SK-N-SH (cell line): ENCODE data around the gene RABL2A. TPM values are rescaled to one million over a fixed set of nuclear protein-coding genes. Genes with fewer than 3 reads are reported as not detected.

Source experiments
- CTCF ChIA-PET: fragments of 300-600, 350-600 bp; formaldehyde crosslinking; extraction: SDS; loops from one replicate; lab custom pipeline; 2021; lab: Yijun Ruan, JAX
- POLR2A ChIA-PET: fragments of 350-600 bp; sonication (Branson Sonifier 250); formaldehyde crosslinking; extraction: SDS; loops from one replicate; lab custom pipeline; 2020; ENCODE audit warnings: antibody characterized with exemption, inconsistent platforms; lab: Yijun Ruan, JAX
- DNase-seq: peaks from one replicate; pipeline ENCODE4 v3.0.0; 2012
- H2AFZ ChIP-seq: fragments of 200-600 bp; sonication (generic); 2 replicates; pipeline ENCODE4 v1.8.1; 2016; ENCODE audit warnings: antibody characterized with exemption, mild to moderate bottlenecking, low read depth
- H3F3A ChIP-seq: fragments of 200-600 bp; sonication (generic); replicated peaks from 2 replicates; pipeline ENCODE3; 2016; ENCODE audit warnings: antibody characterized with exemption, mild to moderate bottlenecking; ENCODE audit not compliant: insufficient read depth
- H3K27ac ChIP-seq, 2 experiments: fragments of 200-500 bp in 1 of 2; fragments of 200-600 bp in 1 of 2; sonication (Bioruptor generic) in 1 of 2; sonication (generic), shearing (Covaris generic) in 1 of 2; 2 replicates each; pipeline versions ENCODE4 v1.5.1 to v1.6.1; 2014 to 2016; ENCODE audit warnings: low read depth in 2 of 2, inconsistent platforms in 1 of 2, low read length in 1 of 2, mild to moderate bottlenecking in 1 of 2, mixed read lengths in 1 of 2
- H3K27me3 ChIP-seq: fragments of 200-600 bp; sonication (generic), shearing (Covaris generic); 2 replicates; pipeline ENCODE4 v1.6.1; 2016; ENCODE audit warnings: mixed run types; ENCODE audit not compliant: insufficient read depth
- H3K36me3 ChIP-seq, 2 experiments: fragments of 200-500 bp in 1 of 2; fragments of 200-600 bp in 1 of 2; sonication (Bioruptor generic) in 1 of 2; sonication (generic) in 1 of 2; replicated peaks in 1 of 2; 2 replicates each; pipeline versions ENCODE3 to v1.5.1; 2014 to 2016; ENCODE audit warnings: low read length in 1 of 2, mild to moderate bottlenecking in 1 of 2; ENCODE audit not compliant: insufficient read depth in 2 of 2, control insufficient read depth in 1 of 2
- H3K4me1 ChIP-seq, 2 experiments: fragments of 200-500 bp in 1 of 2; fragments of 200-600 bp in 1 of 2; sonication (Bioruptor generic) in 1 of 2; sonication (generic), shearing (Covaris generic) in 1 of 2; 2 replicates each; pipeline versions ENCODE4 v1.5.1 to v1.6.1; 2014 to 2016; ENCODE audit warnings: low read depth in 1 of 2, low read length in 1 of 2, mixed run types in 1 of 2; ENCODE audit not compliant: insufficient read depth in 2 of 2, control insufficient read depth in 1 of 2
- H3K4me2 ChIP-seq: fragments of 200-600 bp; sonication (generic), shearing (Covaris generic); 2 replicates; pipeline ENCODE4 v1.6.1; 2017; ENCODE audit warnings: mixed run types
- H3K4me3 ChIP-seq, 2 experiments: fragments of 200-500 bp in 1 of 2; fragments of 200-600 bp in 1 of 2; sonication (Bioruptor generic) in 1 of 2; sonication (generic), shearing (Covaris generic) in 1 of 2; 2 replicates each; pipeline versions ENCODE4 v1.5.1 to v1.8.1; 2014 to 2016; ENCODE audit warnings: low read depth in 2 of 2, inconsistent platforms in 1 of 2, low read length in 1 of 2, mild to moderate bottlenecking in 1 of 2, mixed read lengths in 1 of 2, moderate library complexity in 1 of 2
- H3K79me2 ChIP-seq: fragments of 200-600 bp; sonication (generic); 2 replicates; pipeline ENCODE4 v1.8.1; 2017; ENCODE audit warnings: mild to moderate bottlenecking; ENCODE audit not compliant: insufficient read depth
- H3K9ac ChIP-seq: fragments of 200-600 bp; sonication (generic); 2 replicates; pipeline ENCODE4 v1.6.1; 2017; ENCODE audit warnings: mixed run types
- H3K9me2 ChIP-seq: fragments of 200-600 bp; sonication (generic); 2 replicates; pipeline ENCODE4 v1.6.1; 2017; ENCODE audit warnings: mixed run types
- H3K9me3 ChIP-seq: fragments of 200-600 bp; sonication (generic); 2 replicates; pipeline ENCODE4 v1.6.1; 2017; ENCODE audit warnings: mixed run types, mild to moderate bottlenecking, moderate library complexity
- H4K20me1 ChIP-seq: fragments of 200-600 bp; sonication (generic); 2 replicates; pipeline ENCODE4 v1.6.1; 2017; ENCODE audit warnings: mild to moderate bottlenecking, mixed run types; ENCODE audit not compliant: insufficient read depth
- ELF1 ChIP-seq: IDR thresholded peaks from 2 replicates; pipeline ENCODE4 v1.4.0; 2012
- FOXM1 ChIP-seq: IDR thresholded peaks from 2 replicates; pipeline ENCODE4 v1.4.0; 2012; ENCODE audit warnings: low read depth, mild to moderate bottlenecking
- GABPA ChIP-seq: IDR thresholded peaks from 2 replicates; pipeline ENCODE4 v1.4.0; 2012; ENCODE audit warnings: low read depth, mild to moderate bottlenecking
- JUND ChIP-seq: IDR thresholded peaks from 2 replicates; pipeline ENCODE4 v1.4.0; 2012
- MXI1 ChIP-seq: IDR thresholded peaks from 2 replicates; pipeline ENCODE4 v1.6.1; 2012; ENCODE audit warnings: mild to moderate bottlenecking, low read depth, low read length, improper control_type of control experiment
- POLR2AphosphoS5 ChIP-seq: IDR thresholded peaks from 2 replicates; pipeline ENCODE4 v1.6.1; 2012; ENCODE audit warnings: low read depth, low read length
- RAD21 ChIP-seq: IDR thresholded peaks from 2 replicates; pipeline ENCODE4 v1.6.1; 2012; ENCODE audit warnings: mild to moderate bottlenecking, low read length
- RCOR1 ChIP-seq: fragments of 150-350 bp; IDR thresholded peaks from 2 replicates; pipeline ENCODE4 v1.6.1; 2017; ENCODE audit warnings: antibody characterized with exemption, low read length
- RXRA ChIP-seq: IDR thresholded peaks from 2 replicates; pipeline ENCODE4 v1.4.0; 2012; ENCODE audit warnings: low read depth, mild to moderate bottlenecking, borderline replicate concordance
- TAF1 ChIP-seq: IDR thresholded peaks from 2 replicates; pipeline ENCODE4 v1.6.1; 2012; ENCODE audit warnings: low read depth, mild to moderate bottlenecking, low read length, moderate library complexity, borderline replicate concordance
- TCF12 ChIP-seq: IDR thresholded peaks from 2 replicates; pipeline ENCODE4 v1.4.0; 2012
- WGBS: methylation state at CpG from one replicate; pipeline ENCODE4 v1.1.6; 2017; ENCODE audit warnings: low lambda C conversion rate; 5-methylcytosine and 5-hydroxymethylcytosine counted together
- polyA plus RNA-seq, 3 experiments: library from polyadenylated mRNA; depleted of rRNA; stranded (reverse); fragments of >200 nt; gene quantifications; 2 replicates each; pipeline ENCODE4 v1.2.3, GENCODE V29; 2012
- TF ChIP-seq, protein P1 (sequence below): fragments of 150-350 bp; IDR thresholded peaks from 2 replicates; pipeline ENCODE4 v1.6.1; 2017; ENCODE audit warnings: antibody characterized with exemption, low read length, low read depth, borderline replicate concordance
- TF ChIP-seq, protein P2 (sequence below): IDR thresholded peaks from 2 replicates; pipeline ENCODE4; 2012
- TF ChIP-seq, protein P3 (sequence below): IDR thresholded peaks from 2 replicates; pipeline ENCODE4 v1.6.1; 2012; ENCODE audit warnings: mild to moderate bottlenecking, low read depth, low read length, moderate library complexity

Gene RABL2A
- polyA plus RNA-seq, 1 of the 3 experiments (the other 2 are of a cell fraction) = 26.4 TPM

DNA sequence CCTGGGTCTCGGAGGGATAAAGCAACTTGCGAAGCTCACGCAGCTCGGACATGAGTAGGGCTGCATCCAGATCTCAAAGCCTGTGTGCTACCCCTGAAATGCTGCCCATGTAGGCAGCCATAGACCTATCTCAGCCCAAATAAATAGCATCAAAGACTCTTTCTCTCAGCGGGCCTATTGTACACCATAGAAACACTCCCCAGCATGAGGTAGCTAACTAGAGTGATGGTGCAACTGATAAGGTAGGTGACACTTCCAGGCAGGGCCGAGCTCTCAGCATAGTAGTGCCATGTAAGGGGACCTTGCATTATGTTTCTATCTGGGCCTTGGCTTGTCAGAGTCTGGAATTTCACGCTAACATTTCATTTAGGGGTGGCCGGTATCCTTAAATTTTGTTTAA is 52.4 kb downstream of the RABL2A start:
- no peak overlapping the region for H3K27ac ChIP-seq
- H4K20me1 ChIP-seq = no peaks in the 10 kb centered on the region
- no peaks in the 10 kb centered on the region for H3K36me3 ChIP-seq
- H3K9ac ChIP-seq = no peak overlapping the region
- CTCF ChIA-PET = interaction anchor here (0.7 to 1.4 kb wide), 2 partner anchors 16 to 21 kb away, joined by 3 read pairs; no protein-coding TSS in a partner anchor
- WGBS = 56% methylated on average over 7 of the region's 8 CpGs
- POLR2A ChIA-PET = no interaction called here
- no peak overlapping the region for H3K4me3 ChIP-seq
- no peak overlapping the region for H3K4me2 ChIP-seq
- H3K9me3 ChIP-seq = no peaks in the 10 kb centered on the region
- TF ChIP-seq TCF12 (no peak), RXRA (no peak), TAF1 (no peak), RAD21 (no peak)
- H3K9me2 ChIP-seq = no peaks in the 10 kb centered on the region
- H3F3A ChIP-seq = no peaks in the 10 kb centered on the region
- H2AFZ ChIP-seq = no peak overlapping the region
- no peak for DNase-seq
- H3K4me1 ChIP-seq = no peaks in the 10 kb centered on the region
- no peaks in the 10 kb centered on the region for H3K79me2 ChIP-seq
- H3K27me3 ChIP-seq = peaks cover 7% of the 10 kb centered on the region; the same call in 1 of the 2 replicates

DNA sequence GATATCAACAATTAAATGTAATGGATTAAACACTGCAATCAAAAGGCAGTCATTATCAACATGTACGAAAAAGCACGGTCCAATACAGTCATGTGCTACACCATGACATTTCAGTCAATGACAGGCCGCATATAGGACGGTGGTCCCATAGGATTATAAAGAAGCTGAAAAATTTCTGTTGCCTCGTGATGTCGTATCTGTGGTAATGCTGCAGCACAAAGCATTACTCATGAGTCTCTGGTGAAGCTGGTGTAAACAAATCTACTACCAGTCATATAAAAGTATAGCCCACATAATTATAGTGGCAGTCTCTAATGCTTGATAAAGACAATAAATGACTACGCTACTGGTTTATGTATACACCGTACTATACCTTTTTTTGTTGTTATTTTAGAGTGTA is 58.4 kb downstream of the RABL2A start:
- Histone ChIP-seq H3K9me3 (no peaks in the 10 kb centered on the region), H3K4me1 (no peaks in the 10 kb centered on the region), H3K4me2 (no peak overlapping the region), H3K79me2 (no peaks in the 10 kb centered on the region), H3K36me3 (no peaks in the 10 kb centered on the region), H3K9ac (no peak overlapping the region), H3K27me3 (no peaks in the 10 kb centered on the region; the same call in 1 of the 2 replicates), H3F3A (no peaks in the 10 kb centered on the region), H2AFZ (no peak overlapping the region), H3K4me3 (no peak overlapping the region), H3K9me2 (no peaks in the 10 kb centered on the region), H3K27ac (no peak overlapping the region), H4K20me1 (no peaks in the 10 kb centered on the region)
- ChIA-PET CTCF (interaction anchor here (1.0 to 1.5 kb wide), 2 partner anchors 15 to 82 kb away, joined by 3 to 5 read pairs; no protein-coding TSS in a partner anchor), POLR2A (no interaction called here)
- TF ChIP-seq MXI1 (no peak), JUND (no peak), RAD21 (no peak), ELF1 (no peak), GABPA (no peak), RXRA (no peak), POLR2AphosphoS5 (no peak), RCOR1 (no peak), FOXM1 (no peak)
- TF ChIP-seq, protein P1, sequence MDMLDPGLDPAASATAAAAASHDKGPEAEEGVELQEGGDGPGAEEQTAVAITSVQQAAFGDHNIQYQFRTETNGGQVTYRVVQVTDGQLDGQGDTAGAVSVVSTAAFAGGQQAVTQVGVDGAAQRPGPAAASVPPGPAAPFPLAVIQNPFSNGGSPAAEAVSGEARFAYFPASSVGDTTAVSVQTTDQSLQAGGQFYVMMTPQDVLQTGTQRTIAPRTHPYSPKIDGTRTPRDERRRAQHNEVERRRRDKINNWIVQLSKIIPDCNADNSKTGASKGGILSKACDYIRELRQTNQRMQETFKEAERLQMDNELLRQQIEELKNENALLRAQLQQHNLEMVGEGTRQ = no peak
- TF ChIP-seq, protein P2, sequence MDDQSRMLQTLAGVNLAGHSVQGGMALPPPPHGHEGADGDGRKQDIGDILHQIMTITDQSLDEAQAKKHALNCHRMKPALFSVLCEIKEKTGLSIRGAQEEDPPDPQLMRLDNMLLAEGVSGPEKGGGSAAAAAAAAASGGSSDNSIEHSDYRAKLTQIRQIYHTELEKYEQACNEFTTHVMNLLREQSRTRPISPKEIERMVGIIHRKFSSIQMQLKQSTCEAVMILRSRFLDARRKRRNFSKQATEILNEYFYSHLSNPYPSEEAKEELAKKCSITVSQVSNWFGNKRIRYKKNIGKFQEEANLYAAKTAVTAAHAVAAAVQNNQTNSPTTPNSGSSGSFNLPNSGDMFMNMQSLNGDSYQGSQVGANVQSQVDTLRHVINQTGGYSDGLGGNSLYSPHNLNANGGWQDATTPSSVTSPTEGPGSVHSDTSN = no peak
- TF ChIP-seq, protein P3, sequence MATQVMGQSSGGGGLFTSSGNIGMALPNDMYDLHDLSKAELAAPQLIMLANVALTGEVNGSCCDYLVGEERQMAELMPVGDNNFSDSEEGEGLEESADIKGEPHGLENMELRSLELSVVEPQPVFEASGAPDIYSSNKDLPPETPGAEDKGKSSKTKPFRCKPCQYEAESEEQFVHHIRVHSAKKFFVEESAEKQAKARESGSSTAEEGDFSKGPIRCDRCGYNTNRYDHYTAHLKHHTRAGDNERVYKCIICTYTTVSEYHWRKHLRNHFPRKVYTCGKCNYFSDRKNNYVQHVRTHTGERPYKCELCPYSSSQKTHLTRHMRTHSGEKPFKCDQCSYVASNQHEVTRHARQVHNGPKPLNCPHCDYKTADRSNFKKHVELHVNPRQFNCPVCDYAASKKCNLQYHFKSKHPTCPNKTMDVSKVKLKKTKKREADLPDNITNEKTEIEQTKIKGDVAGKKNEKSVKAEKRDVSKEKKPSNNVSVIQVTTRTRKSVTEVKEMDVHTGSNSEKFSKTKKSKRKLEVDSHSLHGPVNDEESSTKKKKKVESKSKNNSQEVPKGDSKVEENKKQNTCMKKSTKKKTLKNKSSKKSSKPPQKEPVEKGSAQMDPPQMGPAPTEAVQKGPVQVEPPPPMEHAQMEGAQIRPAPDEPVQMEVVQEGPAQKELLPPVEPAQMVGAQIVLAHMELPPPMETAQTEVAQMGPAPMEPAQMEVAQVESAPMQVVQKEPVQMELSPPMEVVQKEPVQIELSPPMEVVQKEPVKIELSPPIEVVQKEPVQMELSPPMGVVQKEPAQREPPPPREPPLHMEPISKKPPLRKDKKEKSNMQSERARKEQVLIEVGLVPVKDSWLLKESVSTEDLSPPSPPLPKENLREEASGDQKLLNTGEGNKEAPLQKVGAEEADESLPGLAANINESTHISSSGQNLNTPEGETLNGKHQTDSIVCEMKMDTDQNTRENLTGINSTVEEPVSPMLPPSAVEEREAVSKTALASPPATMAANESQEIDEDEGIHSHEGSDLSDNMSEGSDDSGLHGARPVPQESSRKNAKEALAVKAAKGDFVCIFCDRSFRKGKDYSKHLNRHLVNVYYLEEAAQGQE = no peak
- 73% methylated on average over 8 of the region's 8 CpGs for WGBS
- DNase-seq = no peak
